HepG2 (cell line): Measurements from ENCODE around the gene ENG. TPM values are rescaled to one million over a fixed set of nuclear protein-coding genes. Genes with fewer than 3 reads are reported as not detected.

Source experiments
- ATAC-seq: fragments of 200-7000 bp; cut with Tn5 transposase; 3 replicates; pipeline ENCODE4 v1.9.1; 2020; ENCODE audit warnings: mild to moderate bottlenecking, moderate library complexity
- BruUV-seq: library from RNA; stranded (reverse); fragments of 400-500 nt; replicated peaks from 2 replicates; lab custom pipeline; 2021; lab: Mats Ljungman, UMichigan
- CTCF ChIA-PET: fragments of 300-600 bp; formaldehyde crosslinking; extraction: SDS; loops from one replicate; lab custom pipeline; 2021; ENCODE audit warnings: low total read pairs, inconsistent platforms, low intra/inter-chr PET ratio; lab: Yijun Ruan, JAX
- POLR2A ChIA-PET: fragments of 350-600 bp; sonication (Branson Sonifier 250); formaldehyde crosslinking; loops from one replicate; lab custom pipeline; 2020; ENCODE audit warnings: antibody characterized with exemption, inconsistent platforms; lab: Yijun Ruan, JAX
- DNase-seq: peaks from one replicate; pipeline ENCODE4 v3.0.0-alpha.2; 2015; ENCODE audit warnings: low spot score
- FAIRE-seq: peaks from 3 replicates; lab custom pipeline; 2011; peaks lifted over from hg19 to GRCh38; lab: Jason Lieb, UNC
- H2AFZ ChIP-seq: one replicate; pipeline ENCODE4 v1.6.1; 2011; ENCODE audit warnings: low read length, inconsistent platforms
- H3K27ac ChIP-seq: fragments of 300-600 bp; 3 replicates; pipeline ENCODE4 v1.8.0; 2011; ENCODE audit warnings: mixed run types, mild to moderate bottlenecking, mixed read lengths, low read length, inconsistent platforms; ENCODE audit not compliant: insufficient read depth; ENCODE audit errors: extremely low read length
- H3K27me3 ChIP-seq, 2 experiments: fragments of 200-600 bp in 1 of 2; 2 replicates in 1 of 2; 3 replicates in 1 of 2; pipeline versions ENCODE4 v1.6.0 to v1.8.0; 2011; ENCODE audit warnings: low read length in 2 of 2, mild to moderate bottlenecking in 2 of 2, moderate library complexity in 2 of 2, inconsistent platforms in 1 of 2; ENCODE audit not compliant: insufficient read depth in 2 of 2, control insufficient read depth in 1 of 2
- H3K36me3 ChIP-seq, 2 experiments: fragments of 200-600 bp in 1 of 2; replicated peaks in 1 of 2; 2 replicates in 1 of 2; 3 replicates in 1 of 2; pipeline versions ENCODE4 v1.5.1 to v1.8.0; 2011; ENCODE audit warnings: low read length in 2 of 2, inconsistent platforms in 1 of 2; ENCODE audit not compliant: insufficient read depth in 2 of 2, control insufficient read depth in 1 of 2
- H3K4me1 ChIP-seq: 2 replicates; pipeline ENCODE4 v1.5.1; 2012; ENCODE audit warnings: low read length, inconsistent platforms; ENCODE audit not compliant: insufficient read depth
- H3K4me2 ChIP-seq: 2 replicates; pipeline ENCODE4 v1.6.0; 2011; ENCODE audit warnings: low read depth, low read length, inconsistent platforms
- H3K4me3 ChIP-seq, 3 experiments: fragments of 200-600 bp in 1 of 3; sonication (generic), shearing (Covaris generic) in 1 of 3; replicated peaks in 1 of 3; 2 replicates each; pipeline ENCODE4 v1.5.1; 2011 to 2016; ENCODE audit warnings: low read length in 3 of 3, inconsistent platforms in 2 of 3, low read depth in 2 of 3, mild to moderate bottlenecking in 2 of 3, control low read depth in 1 of 3, mixed read lengths in 1 of 3; ENCODE audit not compliant: insufficient read depth in 1 of 3
- H3K79me2 ChIP-seq: one replicate; pipeline ENCODE4 v1.6.1; 2011; ENCODE audit warnings: low read length, inconsistent platforms; ENCODE audit not compliant: insufficient read depth
- H3K9ac ChIP-seq: 2 replicates; pipeline ENCODE4 v1.6.0; 2011; ENCODE audit warnings: mild to moderate bottlenecking, low read depth, low read length, inconsistent platforms; ENCODE audit not compliant: insufficient read depth
- H3K9me3 ChIP-seq: 2 replicates; pipeline ENCODE4 v1.5.1; 2012; ENCODE audit warnings: mild to moderate bottlenecking, low read length
- H4K20me1 ChIP-seq: 2 replicates; pipeline ENCODE4 v1.6.0; 2011; ENCODE audit warnings: inconsistent platforms, mild to moderate bottlenecking, low read length, moderate library complexity; ENCODE audit not compliant: insufficient read depth
- GATAD1 ChIP-seq: IDR thresholded peaks from 2 replicates; pipeline ENCODE4 v1.6.1; 2016; ENCODE audit warnings: missing genetic modification reagents, missing compliant biosample characterization
- RFX1 ChIP-seq: fragments of 450-650 bp; IDR thresholded peaks from 2 replicates; pipeline ENCODE4 v1.6.1; 2017
- ZNF768 ChIP-seq: sonication (generic); formaldehyde crosslinking; IDR thresholded peaks from 2 replicates; pipeline ENCODE4 v1.4.0; 2020; ENCODE audit warnings: missing genetic modification reagents
- WGBS: methylation state at CpG from one replicate; pipeline ENCODE4 v1.1.6; 2017; ENCODE audit warnings: low lambda C conversion rate; 5-methylcytosine and 5-hydroxymethylcytosine counted together
- in situ Hi-C: cut with HindIII; loops from 2 replicates; pipeline ENCODE4 v1.10.0; 2017; ENCODE audit warnings: low pct_unique_long_range_greater_than_20kb; ENCODE audit not compliant: extremely low pct_ligation_motif_present
- intact Hi-C: fragments of 100-400 bp; cut with micrococcal nuclease; formaldehyde crosslinking; loops from one replicate; pipeline ENCODE4 v1.10.0; 2022; ENCODE audit not compliant: unreplicated experiment
- polyA plus RNA-seq, 8 experiments: library from polyadenylated mRNA; depleted of rRNA in 3 of 8; stranded (reverse) in 7 of 8; unstranded in 1 of 8; fragments of >200 nt; fragmentation: Illumina TruSeq in 4 of 8; extraction: Trizol in 4 of 8; gene quantifications; 2 replicates each; pipeline versions ENCODE4 v1.2.1 to v1.2.3, GENCODE V29; 2011 to 2016; ENCODE audit warnings: low read depth in 4 of 8, missing spikeins in 1 of 8, mixed read lengths in 1 of 8; ENCODE audit not compliant: insufficient read depth in 1 of 8
- total RNA-seq, 5 experiments: library from RNA; depleted of rRNA; stranded (reverse); fragments of >200 nt; fragmentation: Illumina TruSeq; extraction: Trizol; gene quantifications; 2 replicates each; pipeline ENCODE4 v1.2.3, GENCODE V29; 2016; ENCODE audit warnings: low read depth in 1 of 5
- TF ChIP-seq, protein P1 (sequence below): sonication (generic); formaldehyde crosslinking; IDR thresholded peaks from 2 replicates; pipeline ENCODE4 v1.5.0; 2020; ENCODE audit warnings: missing genetic modification reagents

The ENG gene
- total and polyA plus RNA-seq, 2 of the 13 experiments (the other 11 are each of a cell fraction or from before 2014, with no cell fraction given), result 0.02 to 1.1 TPM

DNA sequence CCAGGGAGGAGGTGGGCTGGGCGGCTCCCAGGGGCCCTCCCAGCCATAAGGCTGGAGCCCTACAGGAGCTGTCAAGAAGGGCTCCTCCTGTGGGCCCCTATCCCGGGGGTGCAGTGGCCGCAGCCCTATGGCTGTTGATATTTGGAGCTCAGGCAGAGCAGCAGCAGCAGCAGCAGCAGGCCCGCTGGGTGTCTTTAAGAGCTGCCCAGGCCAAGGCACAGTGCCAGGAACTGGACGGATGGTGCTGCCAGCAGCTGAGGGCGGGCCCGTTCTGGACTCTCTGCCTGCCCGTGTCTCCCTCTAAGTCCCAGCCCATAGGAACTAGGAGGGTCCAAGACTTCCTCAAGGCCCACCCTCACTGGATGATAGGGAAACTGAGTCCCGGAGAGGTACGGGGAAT lies 19.4 kb upstream of the ENG start:
- Histone ChIP-seq H3K4me3 (no peak overlapping the region), H3K27ac (no peak overlapping the region), H4K20me1 (no peaks in the 10 kb centered on the region), H2AFZ (no peak overlapping the region), H3K4me2 (no peak overlapping the region), H3K9me3 (no peaks in the 10 kb centered on the region), H3K9ac (no peak overlapping the region), H3K27me3 (no peaks in the 10 kb centered on the region), H3K36me3 (no peaks in the 10 kb centered on the region; a peak in 1 of 5 replicates), H3K4me1 (peaks cover 44% of the 10 kb centered on the region), H3K79me2 (no peaks in the 10 kb centered on the region)
- ChIA-PET CTCF (no interaction called here), POLR2A (no interaction called here)
- TF ChIP-seq GATAD1 (CRISPR knock-in tag), result no peak
- 0 out of 2 replicates have a peak, but pooled peaks have one; percentile 1 for TF ChIP-seq ZNF768
- ATAC-seq (no peak), DNase-seq (no peak), FAIRE-seq (no peak)
- no TSS peak for BruUV-seq
- in situ Hi-C loops, result loop anchor here (5.0 kb wide), 1 partner anchor 43 kb away; the partner anchor contains the start of gene ST6GALNAC4
- intact Hi-C loops, result no loop called here
- WGBS, result 77% methylated on average over 3 of the region's 10 CpGs

DNA sequence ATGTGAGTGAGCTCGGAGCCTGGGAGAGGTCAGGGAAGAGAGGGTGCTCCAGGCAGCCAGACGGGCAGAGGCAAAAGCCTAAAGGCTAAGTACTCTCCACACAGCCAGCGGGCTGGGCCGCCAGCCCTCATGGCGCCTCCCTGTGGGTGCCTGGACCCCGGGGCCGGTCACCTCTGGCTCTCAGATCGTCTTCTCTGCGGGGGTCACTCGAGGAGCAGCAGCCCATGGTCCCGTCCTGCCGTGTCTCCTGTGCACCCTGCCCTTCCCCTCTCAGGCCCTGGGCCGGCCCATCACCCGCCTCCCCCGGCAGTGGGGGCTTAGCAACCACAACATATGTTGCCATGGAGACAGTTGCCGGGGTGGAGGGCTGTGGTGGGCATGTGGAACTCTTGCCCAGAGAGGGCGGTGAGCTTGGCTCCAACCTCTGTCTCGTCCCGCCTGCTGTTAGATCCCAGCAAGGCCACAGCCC lies 18.8 kb upstream of the ENG start:
- ChIA-PET CTCF (no interaction called here), POLR2A (no interaction called here)
- Histone ChIP-seq H4K20me1 (no peaks in the 10 kb centered on the region), H3K79me2 (no peaks in the 10 kb centered on the region), H3K4me2 (no peak overlapping the region), H2AFZ (no peak overlapping the region), H3K27me3 (no peaks in the 10 kb centered on the region), H3K4me1 (peaks cover 39% of the 10 kb centered on the region), H3K27ac (no peak overlapping the region), H3K9me3 (no peaks in the 10 kb centered on the region), H3K36me3 (no peaks in the 10 kb centered on the region; a peak in 1 of 5 replicates), H3K4me3 (no peak overlapping the region), H3K9ac (no peak overlapping the region)
- WGBS, result 20% methylated on average over 1 of the region's 19 CpGs
- intact Hi-C loops (no loop called here), in situ Hi-C loops (loop anchor here (5.0 kb wide), 1 partner anchor 44 kb away; the partner anchor contains the start of gene ST6GALNAC4)
- FAIRE-seq (no peak), ATAC-seq (no peak), DNase-seq (no peak)
- TF ChIP-seq, protein P1, sequence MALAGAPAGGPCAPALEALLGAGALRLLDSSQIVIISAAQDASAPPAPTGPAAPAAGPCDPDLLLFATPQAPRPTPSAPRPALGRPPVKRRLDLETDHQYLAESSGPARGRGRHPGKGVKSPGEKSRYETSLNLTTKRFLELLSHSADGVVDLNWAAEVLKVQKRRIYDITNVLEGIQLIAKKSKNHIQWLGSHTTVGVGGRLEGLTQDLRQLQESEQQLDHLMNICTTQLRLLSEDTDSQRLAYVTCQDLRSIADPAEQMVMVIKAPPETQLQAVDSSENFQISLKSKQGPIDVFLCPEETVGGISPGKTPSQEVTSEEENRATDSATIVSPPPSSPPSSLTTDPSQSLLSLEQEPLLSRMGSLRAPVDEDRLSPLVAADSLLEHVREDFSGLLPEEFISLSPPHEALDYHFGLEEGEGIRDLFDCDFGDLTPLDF (CRISPR knock-in tag), result no peak
- TF ChIP-seq RFX1, result 0 out of 2 replicates have a peak, but pooled peaks have one; percentile 30
- no TSS peak for BruUV-seq
